ENCODE data around the gene MICALL2.
"Not testable (repeated sequence)": the region's sequence is repeated elsewhere in the genome, so short reads cannot be mapped to it uniquely, and the experiment has no call there.

MICALL2 gene

DNA sequence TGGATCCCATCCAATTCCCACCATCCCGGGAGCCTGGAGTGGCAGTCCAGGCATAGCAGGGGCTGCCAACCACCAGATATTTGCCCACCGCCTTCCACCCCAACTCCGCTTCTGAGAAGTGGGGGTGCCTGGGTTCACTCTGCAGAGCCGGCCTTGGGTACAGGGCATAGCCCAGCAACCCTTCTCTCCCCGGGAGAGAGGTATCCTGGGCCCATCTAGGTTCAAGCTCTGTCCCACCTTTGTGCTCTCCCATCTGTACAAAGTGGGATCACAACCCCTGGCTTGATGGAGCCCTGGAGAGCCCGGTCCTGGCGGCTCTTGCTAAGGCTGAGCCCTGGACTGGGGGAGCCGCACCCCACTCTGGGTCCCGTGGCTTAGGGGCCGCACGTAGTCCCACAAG is 12.2 kb downstream of the MICALL2 start:
- no peak for DNase-seq

DNA sequence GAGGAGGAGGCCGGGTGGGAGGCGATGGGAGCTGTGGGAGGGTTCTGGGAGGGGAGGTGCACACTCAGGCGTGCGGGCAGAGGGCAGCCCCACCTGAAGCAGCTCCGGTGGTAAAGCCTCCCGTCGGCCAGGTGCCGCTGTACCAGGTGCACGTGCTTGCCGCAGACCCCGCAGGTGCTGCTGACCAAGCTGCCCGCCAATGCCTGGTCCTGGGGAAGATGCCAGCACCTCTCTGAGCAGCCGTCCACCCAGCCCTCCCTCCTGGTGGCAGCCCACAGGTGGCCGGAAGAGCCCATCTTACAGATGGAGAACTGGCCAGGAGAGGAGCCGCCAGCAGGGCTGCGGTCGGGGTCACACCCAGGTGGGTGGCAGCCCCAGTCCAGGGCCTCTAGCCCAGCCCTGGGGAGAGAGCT is 12.6 kb downstream of the MICALL2 start:
- DNase-seq, result no peak

DNA sequence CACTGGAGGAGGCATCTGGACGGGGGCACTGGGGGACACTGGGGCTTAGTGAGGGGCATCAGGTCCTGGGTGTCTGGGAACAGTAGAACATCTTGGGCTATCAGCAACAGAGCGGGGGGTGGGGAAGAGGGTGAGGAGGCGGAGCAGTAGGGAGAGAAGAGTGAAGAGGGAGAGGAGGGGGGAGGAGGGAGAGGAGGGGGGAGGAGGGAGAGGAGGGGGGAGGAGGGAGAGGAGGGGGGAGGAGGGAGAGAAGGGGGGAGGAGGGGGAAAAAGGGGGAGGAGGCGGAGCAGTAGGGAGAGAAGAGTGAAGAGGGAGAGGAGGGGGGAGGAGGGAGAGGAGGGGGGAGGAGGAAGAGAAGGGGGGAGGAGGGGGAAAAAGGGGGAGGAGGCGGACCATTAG is 13.2 kb downstream of the MICALL2 start:
- not testable (repeated sequence) for DNase-seq

DNA sequence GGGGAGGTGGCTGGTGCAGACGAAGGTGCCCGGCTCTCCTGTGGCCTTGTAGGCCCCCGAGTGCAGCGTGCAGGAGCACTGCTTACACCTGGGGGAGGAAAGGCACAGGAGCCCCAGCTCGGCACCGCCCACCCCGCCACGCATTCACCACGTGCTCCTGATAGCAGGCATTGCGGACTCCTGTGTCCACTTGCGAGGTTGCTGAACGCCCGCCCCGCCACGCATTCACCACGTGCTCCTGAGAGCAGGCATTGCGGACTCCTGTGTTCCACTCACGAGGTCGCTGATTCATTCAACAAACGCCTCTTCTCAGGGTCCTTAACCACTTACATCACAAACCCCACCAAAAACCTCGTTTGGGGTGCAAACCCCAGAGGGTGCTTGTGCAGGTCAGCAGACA is 13.9 kb downstream of the MICALL2 start:
- no peak for DNase-seq

DNA sequence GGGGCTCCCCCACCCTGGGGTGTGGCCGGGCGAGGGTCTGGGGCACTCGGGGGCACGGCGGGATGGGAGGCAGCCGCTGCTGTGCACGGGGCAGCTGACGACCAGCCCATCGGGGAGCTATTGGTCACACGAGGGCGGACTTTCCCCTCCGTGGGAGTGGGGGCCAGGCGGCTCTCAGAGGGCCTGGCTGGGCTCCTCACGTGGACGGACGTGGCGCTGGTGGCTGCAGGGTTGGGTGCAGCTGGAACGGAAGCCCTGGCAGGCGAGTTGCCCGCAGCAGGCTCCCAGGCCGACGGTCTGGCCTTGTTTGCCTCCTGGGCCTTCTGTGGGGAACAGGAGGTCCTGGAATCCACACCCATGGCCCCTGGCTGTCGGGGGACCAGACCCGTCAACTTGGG is 14.3 kb downstream of the MICALL2 start:
- DNase-seq, result no peak

DNA sequence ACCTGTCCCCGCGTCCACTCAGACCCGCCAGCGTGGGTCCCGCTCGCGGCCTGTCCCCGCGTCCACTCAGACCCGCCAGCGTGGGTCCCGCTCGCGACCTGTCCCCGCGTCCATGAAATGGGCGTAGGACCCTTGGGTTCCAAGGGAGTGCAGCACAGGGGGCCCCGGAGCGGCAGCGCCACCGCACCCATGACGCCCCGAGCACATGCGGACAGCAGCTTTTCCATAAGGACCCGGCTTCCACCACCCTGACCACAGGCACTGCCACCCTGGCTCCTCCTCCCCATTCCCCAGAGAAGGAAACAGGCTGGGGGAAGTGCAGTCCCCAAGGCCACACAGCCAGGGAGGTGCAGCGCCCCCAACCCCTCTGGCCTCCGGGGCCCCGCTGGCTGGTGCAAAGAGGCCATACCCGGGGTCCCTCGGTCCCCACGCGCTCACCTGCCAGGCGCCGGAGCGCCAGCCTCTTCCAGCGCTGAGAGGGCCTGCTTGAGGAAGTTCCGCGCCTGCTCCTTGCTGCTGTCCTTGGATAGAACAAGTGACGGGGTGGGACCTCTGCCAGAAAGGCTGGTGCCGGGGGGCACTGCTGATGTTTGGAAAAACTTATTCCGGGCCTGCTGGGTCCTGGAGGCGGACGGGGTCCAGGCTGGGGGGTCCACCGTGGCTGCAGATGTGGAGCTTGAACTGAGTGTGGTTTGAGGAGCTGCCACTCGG is 14.9 kb downstream of the MICALL2 start:
- DNase-seq, result no peak

DNA sequence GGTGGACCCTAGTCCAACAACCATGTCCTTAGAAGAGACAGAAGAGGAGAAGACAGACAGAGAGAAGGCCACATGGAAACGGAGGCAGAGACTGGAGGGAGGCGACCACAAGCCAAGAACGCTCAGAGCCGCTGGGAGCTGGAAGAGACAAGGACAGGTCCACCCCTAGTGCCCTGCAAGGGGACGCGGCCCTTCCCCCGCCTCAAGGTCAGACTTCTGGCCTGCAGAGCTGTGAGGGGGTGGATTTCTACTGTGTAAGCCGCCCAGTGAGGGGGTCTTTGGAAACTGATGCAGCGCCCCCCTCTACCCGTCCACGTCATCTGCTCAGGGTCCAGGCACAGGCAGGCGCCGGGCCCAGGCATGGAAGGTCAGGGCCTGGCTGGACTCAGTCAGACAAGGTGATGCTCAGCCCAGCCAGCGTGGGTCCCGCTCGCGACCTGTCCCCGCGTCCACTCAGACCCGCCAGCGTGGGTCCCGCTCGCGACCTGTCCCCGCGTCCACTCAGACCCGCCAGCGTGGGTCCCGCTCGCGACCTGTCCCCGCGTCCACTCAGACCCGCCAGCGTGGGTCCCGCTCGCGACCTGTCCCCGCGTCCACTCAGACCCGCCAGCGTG is 15.6 kb downstream of the MICALL2 start:
- not testable (repeated sequence) for DNase-seq

DNA sequence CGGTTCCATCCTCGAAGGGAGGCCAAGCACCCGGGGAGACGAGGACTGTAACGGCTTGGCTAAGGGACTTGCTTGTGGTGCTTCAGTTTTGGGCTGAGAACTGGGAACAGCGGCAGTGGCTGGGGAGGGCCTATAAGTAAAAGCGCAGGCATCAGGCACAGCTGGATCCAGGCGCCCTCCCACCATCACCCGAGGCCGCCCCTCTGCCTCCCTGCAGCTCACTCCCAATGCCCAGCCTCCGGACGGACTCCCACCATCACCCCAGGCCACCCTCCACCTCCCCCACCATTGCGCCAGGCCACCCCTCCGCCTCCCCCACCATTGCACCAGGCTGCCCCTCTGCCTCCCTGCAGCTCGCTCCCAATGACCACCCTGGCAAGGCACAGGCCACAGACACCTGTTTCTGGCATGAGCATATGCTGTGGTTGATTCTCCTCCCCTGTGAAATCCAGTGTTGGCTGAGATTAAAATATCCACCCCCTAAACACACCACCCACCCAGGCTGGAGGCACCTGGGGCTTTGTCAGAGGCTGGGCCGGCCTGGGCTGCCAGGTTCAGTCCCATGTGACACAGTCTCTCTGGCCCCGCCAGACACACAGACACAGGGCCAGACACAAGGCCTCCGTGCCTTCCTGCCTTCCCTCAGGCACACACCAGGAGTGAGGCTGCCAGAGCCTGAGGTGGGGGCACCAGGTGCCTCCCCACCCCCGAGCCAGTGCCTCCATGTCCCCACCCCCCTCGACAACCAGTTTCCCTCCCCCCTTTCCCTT is 16.7 kb downstream of the MICALL2 start:
- no peak for DNase-seq

DNA sequence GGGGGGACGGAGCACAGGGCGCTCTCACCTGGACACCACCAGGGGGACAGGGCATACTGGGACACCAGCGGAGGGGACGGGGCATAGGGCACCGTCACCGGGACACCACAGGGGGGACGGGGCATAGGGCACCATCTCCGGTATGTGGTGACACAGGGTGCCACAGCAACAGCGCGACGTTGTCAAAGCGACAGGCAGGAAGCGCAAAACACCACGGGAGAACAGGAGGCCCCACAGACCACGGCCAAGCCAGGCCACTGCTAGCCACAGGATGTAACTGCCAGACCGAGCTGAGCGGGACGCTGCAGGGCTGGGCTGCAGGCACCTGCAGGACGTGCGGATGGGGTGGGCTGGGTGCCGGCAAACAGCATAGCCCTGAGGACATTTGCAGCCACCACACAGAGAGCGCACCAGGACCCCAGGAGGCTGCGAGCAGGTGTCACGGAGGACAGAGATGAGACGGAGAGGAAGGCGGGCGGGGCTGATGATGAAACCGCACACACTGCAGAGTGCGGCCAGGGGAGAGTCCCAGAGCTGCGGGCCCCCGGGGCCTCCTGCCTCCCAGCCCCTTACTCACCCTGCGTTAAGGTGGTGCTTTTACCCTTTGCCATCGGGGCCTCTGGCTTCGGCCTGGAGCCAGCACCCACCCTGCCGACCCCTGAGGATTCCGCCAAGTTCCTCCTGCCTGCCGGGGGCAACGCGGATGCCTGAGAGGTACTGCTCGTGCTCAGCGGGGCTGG is 17.5 kb downstream of the MICALL2 start:
- no peak for DNase-seq

DNA sequence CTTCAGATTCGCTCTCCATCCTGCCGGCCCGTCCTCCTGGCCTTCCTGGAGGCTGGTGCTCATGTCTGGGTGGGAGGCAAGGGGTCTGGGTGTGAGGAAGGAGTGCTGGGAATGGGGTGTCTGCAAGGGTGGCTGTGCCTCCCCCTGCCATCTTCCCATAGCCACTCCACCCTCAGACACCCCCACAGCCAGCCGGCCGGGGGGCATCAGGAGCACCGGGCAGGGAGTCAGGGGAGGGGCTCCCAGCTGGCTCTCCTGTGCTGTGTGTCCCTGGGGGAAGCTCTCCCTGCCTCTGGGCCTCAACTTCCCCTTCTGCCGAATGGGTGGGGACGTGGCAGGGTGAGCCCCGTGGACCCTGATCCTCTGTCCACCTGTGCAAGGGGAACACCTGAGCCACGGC is 18.6 kb downstream of the MICALL2 start:
- DNase-seq, result no peak

DNA sequence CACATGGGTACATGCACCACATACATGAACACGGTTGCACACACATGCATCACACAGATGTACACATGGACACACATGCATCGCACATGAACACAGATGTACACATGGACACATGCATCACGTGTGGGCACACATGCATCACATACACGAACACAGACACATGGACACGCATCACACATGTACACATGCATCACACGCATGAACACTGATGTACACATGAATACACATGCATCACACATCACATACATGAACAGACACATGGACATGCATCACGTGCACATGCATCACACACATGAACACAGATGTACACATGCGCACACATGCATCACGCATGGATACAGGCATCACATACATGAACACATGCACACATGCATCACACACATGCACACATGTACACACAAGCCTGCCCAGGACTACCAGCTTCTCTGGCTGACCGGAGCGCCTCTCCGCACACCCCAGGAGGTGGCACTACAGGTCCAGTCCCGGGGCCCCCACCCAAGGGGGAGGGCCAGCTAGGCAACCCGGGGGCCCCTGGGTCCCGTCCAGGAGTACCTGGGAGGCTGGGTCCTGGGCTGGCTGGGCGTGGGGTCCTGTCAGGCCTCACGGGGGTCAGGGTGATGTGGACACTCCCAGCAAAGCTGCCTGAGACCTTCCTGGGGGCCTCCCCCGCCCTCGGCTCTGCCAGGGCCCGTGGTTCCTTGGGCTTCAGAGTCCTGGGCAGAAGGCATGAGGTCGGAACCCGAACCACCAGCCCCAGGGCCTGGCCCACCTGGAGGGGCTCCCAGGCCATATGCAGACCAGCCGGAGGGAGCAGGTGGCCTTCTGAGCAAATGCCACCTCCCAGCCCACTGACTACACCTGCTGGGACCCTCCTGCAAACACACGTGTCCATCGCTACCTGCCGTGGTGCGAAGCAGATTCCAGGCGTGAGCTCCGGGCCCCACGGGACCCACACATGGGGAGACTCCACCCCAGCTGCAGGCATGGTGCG is 19.6 kb downstream of the MICALL2 start:
- no peak for DNase-seq

DNA sequence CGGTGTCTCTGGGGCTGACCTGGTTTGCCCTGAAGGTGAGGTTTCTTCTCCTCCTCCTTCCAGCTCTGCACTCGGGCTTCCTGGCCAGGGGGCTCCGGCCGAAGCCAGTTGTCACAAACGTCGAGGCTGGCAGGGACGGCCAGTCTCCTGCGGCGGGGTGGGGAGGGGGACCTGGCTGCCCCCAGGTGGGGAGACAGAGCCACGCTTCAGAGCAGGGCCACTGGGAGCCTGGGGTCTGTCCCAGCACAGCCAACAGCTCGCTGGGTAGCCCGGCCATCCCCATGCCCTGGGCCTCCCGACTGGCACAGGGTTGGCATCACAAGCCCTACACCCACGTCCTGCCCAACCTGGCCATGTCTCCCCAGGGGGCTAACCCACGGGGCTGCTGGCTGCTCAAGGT is 20.4 kb downstream of the MICALL2 start:
- DNase-seq, result no peak

DNA sequence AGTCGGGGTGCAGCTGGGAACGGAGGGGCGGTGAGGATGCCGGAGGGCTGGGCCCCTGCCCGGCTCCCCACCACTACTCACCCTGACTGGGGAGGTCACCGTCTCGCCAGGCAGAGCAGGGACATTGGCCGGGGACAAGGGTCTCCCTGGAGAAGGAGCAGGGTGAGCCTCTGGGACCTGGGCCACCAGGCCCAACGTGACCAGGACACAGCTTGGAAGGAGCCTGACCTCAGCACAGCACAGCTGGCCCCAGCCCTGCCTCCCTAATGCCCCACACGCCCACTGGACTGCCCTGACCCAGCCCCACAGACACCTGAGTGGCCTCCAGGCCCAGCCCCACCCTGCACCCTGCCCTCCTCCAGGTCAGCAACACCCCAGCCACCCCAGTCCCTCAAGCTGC is 21.1 kb downstream of the MICALL2 start:
- DNase-seq, result no peak

DNA sequence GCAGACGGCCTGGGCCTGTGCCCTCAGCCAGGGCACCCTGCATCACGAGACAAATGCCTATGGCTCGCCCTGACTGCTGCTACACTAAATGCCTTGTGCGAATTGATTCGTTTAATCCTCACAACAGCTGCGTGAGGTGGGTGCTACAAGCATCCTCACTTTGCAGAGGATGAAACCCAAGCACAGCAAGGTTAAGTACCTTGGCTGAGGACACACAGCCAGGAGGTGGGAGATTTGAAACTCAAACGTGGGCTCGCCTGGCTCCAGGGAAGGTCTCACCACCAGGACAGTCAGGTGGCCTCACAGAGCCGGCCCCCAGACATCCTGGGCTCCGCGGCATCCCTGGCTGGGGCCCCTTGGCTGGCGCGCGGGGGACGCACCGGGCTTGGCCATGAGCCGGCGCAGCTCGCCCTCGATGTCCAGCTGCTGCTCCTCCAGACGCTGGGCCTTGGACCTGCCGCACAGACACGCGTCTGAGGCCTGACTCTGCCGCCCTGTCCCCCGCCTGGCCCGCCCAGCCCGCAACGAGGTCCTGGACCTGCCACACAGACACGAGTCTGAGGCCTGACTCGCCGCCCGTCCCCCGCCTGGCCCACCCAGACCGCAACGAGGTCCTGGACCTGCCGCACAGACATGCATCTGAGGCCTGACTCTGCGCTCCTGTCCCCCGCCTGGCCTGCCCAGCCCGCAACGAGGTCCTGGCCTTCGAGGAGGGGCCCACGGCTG is 22.0 kb downstream of the MICALL2 start:
- no peak for DNase-seq

DNA sequence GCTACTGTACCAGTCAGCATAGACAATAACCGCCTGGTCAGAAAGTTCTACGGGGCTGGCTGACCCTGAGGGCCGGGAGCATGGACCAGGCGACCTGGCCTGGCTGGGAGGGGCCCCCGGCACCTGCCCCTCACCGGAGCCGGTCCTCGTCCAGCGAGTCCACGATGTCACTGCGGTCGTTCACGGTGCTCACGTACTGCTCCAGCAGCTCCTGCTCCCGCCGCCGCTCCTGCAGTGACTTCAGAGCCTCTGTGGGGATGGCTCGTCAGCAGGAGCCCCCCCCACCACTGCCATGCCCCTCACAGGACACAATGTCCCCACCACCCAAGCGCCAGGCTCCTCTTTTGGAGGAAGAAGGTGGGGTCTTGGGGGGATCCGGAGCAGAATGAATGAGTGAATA is 22.7 kb downstream of the MICALL2 start:
- DNase-seq, result no peak

DNA sequence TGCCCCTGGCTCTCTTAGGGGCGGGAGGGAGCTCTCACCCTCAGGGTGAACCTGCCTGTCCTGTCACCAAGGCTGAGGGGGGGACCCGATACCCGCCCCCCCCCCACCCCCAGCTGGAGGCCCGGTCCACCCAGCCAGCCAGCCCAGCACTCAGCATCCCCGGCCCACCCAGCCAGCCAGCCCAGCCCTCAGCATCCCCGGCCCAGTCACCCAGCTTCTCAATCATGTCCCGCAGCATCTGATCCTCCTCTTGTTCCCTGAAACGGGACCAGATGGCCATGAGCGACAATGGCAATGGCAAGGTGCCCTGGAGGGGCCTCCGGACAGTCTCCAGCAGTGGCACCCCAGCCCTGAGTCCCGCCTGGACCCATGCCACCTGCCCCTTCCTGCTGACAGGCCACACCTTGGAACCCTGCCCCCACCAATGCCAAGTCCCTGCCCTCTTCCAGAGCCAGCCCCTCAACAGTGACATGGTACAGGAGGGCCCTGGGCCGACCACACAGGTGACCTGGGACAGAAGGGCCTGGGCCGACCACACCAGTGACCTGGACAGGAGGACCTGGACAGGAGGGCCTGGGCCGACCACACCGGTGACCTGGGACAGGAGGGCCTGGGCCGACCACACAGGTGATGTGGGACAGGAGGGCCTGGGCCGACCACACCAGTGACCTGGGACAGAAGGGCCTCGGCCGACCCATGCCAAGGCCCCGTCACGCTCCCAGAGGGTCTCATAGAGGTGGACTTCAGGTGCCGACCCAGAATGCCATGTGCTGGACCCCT is 24.2 kb downstream of the MICALL2 start:
- DNase-seq, result no peak

DNA sequence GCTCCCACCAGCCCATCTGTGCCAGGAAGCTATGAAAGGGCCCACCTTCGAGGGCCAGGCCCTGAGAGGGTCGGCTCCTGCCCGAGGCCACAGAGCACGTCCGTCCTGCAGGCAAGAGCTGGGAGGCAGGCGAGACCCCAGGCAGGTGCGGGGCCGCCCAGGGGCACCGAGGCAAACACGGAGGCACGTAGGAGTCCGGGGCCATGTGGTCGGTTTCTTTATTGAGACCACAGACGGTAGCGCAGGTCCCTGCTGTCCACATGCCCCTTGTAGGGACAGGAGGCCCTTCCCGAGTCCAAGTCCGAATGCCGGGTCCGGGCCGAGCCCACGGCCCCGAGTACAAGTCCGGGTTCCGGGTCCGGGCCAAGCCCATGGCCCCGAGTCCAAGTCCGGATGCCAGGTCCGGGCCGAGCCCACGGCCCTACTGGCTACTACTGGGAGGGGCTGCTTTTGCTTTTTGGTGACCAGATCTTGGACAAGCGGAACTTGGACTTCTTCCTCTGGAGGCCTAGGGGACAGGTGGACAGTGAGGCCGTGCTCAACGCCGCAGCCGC is 25.0 kb downstream of the MICALL2 start:
- DNase-seq, result no peak

DNA sequence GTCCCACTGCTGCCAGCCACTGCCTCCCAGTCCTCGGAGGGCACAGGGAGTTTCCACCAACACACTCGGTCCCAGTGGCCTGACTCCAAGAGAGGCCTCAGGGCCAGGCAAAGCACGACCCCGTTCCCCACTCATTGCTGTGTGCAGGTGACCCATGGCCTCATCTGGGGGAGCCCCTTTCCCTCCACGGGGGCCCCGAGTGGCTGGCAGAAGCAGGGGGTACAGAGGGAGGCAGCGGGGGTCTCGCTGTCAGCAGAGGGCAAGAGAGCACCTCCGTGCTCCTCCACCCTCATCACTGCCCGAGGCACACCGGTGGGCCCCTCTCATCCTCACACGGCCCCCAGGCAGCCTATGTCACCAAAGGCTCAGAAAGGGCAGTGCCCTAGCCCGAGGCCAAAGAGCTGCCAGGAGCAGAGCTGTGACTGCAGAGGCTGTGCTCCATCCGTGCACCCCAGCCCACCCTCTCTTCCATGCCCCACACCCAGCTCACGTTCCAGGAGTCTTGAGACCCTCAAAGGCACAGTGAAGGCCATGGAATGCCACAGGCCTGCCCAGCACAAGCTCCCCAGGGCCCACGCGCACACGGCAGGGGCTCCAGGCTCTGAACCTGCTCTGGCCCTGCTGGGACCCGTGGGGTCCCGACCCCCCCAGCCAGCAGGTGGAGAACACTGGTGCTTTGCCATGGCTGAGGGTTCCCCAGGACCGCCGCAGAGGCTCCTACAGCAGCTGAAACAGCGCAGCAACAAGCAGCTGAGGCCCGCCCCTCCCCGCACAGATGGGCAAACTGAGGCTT is 25.9 kb downstream of the MICALL2 start:
- no peak for DNase-seq

DNA sequence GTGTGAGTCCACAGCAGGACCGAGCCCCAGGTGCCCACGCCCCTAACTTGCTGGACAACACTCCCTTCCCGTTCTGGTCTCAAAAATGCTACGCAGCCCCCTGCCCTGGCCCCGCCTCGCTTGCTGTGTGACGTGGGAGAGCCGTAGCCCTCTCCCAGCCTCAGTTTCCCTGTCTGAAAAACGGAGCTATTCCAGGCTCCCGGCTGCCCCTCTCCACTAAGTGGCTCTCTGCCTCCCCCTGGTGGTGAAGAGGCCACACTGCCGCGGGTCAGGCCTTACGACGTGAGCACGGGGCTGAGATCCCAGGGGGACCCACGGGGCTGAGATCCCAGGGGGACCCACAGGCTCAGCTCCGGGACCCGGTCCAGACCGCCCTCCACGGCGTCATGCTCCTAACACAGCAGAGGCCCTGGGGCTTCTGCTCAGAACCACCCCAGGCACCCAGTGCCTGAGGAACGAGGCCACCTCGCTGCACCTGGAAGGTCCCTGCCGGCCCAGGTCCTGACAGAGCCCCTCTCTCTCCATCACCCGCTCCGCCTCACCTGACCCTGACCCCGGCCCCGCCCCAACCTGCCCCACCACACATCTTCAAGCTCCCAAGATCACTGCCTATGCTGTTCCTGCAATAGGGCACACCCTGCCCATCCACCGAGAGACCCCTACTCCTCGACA is 26.7 kb downstream of the MICALL2 start:
- DNase-seq, result peak; percentile 94

Measured in activated effector memory CD4-positive, alpha-beta T cell treated with anti-CD3 and anti-CD28 coated beads, Interleukin-2, amount 50 U/mL, for 16 hours (primary cell).